HCT116 (cell line): ENCODE measurements around the gene MAJIN. TPM values are rescaled to one million over a fixed set of nuclear protein-coding genes. Genes with fewer than 3 reads are reported as not detected.
"Not testable (repeated sequence)": the region's sequence is repeated elsewhere in the genome, so short reads cannot be mapped to it uniquely, and the experiment has no call there.

Experiments used
- ATAC-seq: fragments of 200-7000 bp; cut with Tn5 transposase; 2 replicates; pipeline ENCODE4 v1.9.1; 2020; ENCODE audit warnings: mild to moderate bottlenecking, moderate library complexity
- BruUV-seq: library from RNA; stranded (reverse); fragments of 400-500 nt; replicated peaks from 2 replicates; lab custom pipeline; 2021; lab: Mats Ljungman, UMichigan
- CTCF ChIA-PET: fragments of 300-600 bp; sonication (Branson Sonifier 250); formaldehyde crosslinking; loops from one replicate; lab custom pipeline; 2021; ENCODE audit warnings: antibody characterized with exemption; lab: Charles Lee
- POLR2A ChIA-PET: fragments of 300-600, 350-600 bp; sonication (Branson Sonifier 250); formaldehyde crosslinking; loops from one replicate; lab custom pipeline; 2021; ENCODE audit warnings: antibody characterized with exemption; lab: Charles Lee
- RAD21 ChIA-PET, 2 experiments: fragments of 300-600 bp; sonication (Branson Sonifier 250); formaldehyde crosslinking; loops; one replicate each; lab custom pipeline; 2023; ENCODE audit warnings: low total read pairs in 2 of 2; ENCODE audit not compliant: uncharacterized antibody in 2 of 2, unreplicated experiment in 2 of 2, low non-redundant PET in 1 of 2; lab: Charles Lee
- DNase-seq: peaks from one replicate; pipeline ENCODE4 v3.0.0-alpha.2; 2010; ENCODE audit warnings: low read depth, low spot score
- H2AFZ ChIP-seq: fragments of 200-600 bp; shearing (Covaris generic), sonication (generic); 2 replicates; pipeline ENCODE4 v1.6.1; 2017; ENCODE audit warnings: low read depth, mixed run types, mixed read lengths, antibody characterized with exemption, low read length; ENCODE audit not compliant: poor library complexity, severe bottlenecking
- H3K27ac ChIP-seq: 2 replicates; pipeline ENCODE4 v1.5.1; 2012; ENCODE audit warnings: low read depth, low read length
- H3K27me3 ChIP-seq: fragments of 200-600 bp; sonication (generic); 2 replicates; pipeline ENCODE4 v1.6.1; 2016; ENCODE audit warnings: mixed run types, low read length, mixed read lengths; ENCODE audit not compliant: insufficient read depth
- H3K36me3 ChIP-seq, 2 experiments: fragments of 200-500 bp in 1 of 2; fragments of 200-600 bp in 1 of 2; sonication (Bioruptor generic) in 1 of 2; sonication (generic) in 1 of 2; 2 replicates each; pipeline versions ENCODE4 v1.5.1 to v1.6.1; 2014 to 2016; ENCODE audit warnings: low read length in 2 of 2, inconsistent platforms in 1 of 2, mixed read lengths in 1 of 2, mixed run types in 1 of 2; ENCODE audit not compliant: insufficient read depth in 2 of 2, control insufficient read depth in 1 of 2
- H3K4me1 ChIP-seq, 2 experiments: fragments of 200-600 bp in 1 of 2; sonication (generic) in 1 of 2; 2 replicates each; pipeline versions ENCODE4 v1.5.1 to v1.6.1; 2012 to 2017; ENCODE audit warnings: low read length in 2 of 2, inconsistent platforms in 1 of 2, mild to moderate bottlenecking in 1 of 2, mixed read lengths in 1 of 2, mixed run types in 1 of 2, moderate library complexity in 1 of 2; ENCODE audit not compliant: insufficient read depth in 2 of 2, control insufficient read depth in 1 of 2
- H3K4me2 ChIP-seq: fragments of 200-600 bp; sonication (generic); 2 replicates; pipeline ENCODE4 v1.6.1; 2017; ENCODE audit warnings: mixed run types, low read length, mixed read lengths
- H3K4me3 ChIP-seq, 2 experiments: fragments of 200-600 bp in 1 of 2; sonication (generic) in 1 of 2; replicated peaks in 1 of 2; 2 replicates each; pipeline ENCODE4 v1.5.1; 2011 to 2016; ENCODE audit warnings: low read length in 2 of 2, control low read depth in 1 of 2, low read depth in 1 of 2, mild to moderate bottlenecking in 1 of 2, mixed read lengths in 1 of 2, mixed run types in 1 of 2
- H3K79me2 ChIP-seq: fragments of 200-600 bp; sonication (generic); 2 replicates; pipeline ENCODE4 v1.6.1; 2017; ENCODE audit warnings: mild to moderate bottlenecking, mixed run types, low read length, moderate library complexity, mixed read lengths; ENCODE audit not compliant: insufficient read depth
- H3K9ac ChIP-seq: fragments of 200-600 bp; sonication (generic); 2 replicates; pipeline ENCODE4 v1.6.1; 2016; ENCODE audit warnings: low read length, mixed read lengths
- H3K9me2 ChIP-seq: fragments of 200-600 bp; sonication (generic), shearing (Covaris generic); 2 replicates; pipeline ENCODE4 v1.6.1; 2017; ENCODE audit warnings: mixed run types, mild to moderate bottlenecking, moderate library complexity; ENCODE audit not compliant: insufficient read depth
- H3K9me3 ChIP-seq, 2 experiments: fragments of 200-500 bp in 1 of 2; fragments of 200-600 bp in 1 of 2; sonication (Bioruptor generic) in 1 of 2; sonication (generic) in 1 of 2; 2 replicates each; pipeline ENCODE4 v1.6.1; 2014 to 2017; ENCODE audit warnings: low read length in 2 of 2, mixed read lengths in 2 of 2, inconsistent platforms in 1 of 2, low read depth in 1 of 2, mild to moderate bottlenecking in 1 of 2, mixed run types in 1 of 2, moderate library complexity in 1 of 2; ENCODE audit not compliant: control insufficient read depth in 1 of 2, insufficient read depth in 1 of 2
- H4K20me1 ChIP-seq: fragments of 200-600 bp; sonication (generic), shearing (Covaris generic); 2 replicates; pipeline ENCODE4 v1.6.1; 2017; ENCODE audit warnings: mixed run types, mild to moderate bottlenecking, moderate library complexity; ENCODE audit not compliant: insufficient read depth
- RAD21 ChIP-seq: IDR thresholded peaks from 2 replicates; pipeline ENCODE4 v1.6.1; 2012; ENCODE audit warnings: low read depth, mild to moderate bottlenecking
- SRF ChIP-seq: IDR thresholded peaks from 2 replicates; pipeline ENCODE4 v1.6.1; 2012; ENCODE audit warnings: low read depth
- TCF7L2 ChIP-seq: IDR thresholded peaks from 2 replicates; pipeline ENCODE4 v1.7.0; 2011; ENCODE audit warnings: borderline replicate concordance, inconsistent platforms; ENCODE audit not compliant: insufficient read depth, insufficient read length; ENCODE audit errors: extremely low read depth
- intact Hi-C: fragments of 100-400 bp; cut with micrococcal nuclease; formaldehyde crosslinking; loops from 2 replicates; pipeline ENCODE4 v1.10.0; 2022
- total RNA-seq: library from RNA; stranded (reverse); gene quantifications from one replicate; pipeline ENCODE4 v1.2.1, GENCODE V29; 2021; ENCODE audit not compliant: unreplicated experiment

The MAJIN gene
- total RNA-seq, 1 experiment from 2014 or later, result not detected

DNA sequence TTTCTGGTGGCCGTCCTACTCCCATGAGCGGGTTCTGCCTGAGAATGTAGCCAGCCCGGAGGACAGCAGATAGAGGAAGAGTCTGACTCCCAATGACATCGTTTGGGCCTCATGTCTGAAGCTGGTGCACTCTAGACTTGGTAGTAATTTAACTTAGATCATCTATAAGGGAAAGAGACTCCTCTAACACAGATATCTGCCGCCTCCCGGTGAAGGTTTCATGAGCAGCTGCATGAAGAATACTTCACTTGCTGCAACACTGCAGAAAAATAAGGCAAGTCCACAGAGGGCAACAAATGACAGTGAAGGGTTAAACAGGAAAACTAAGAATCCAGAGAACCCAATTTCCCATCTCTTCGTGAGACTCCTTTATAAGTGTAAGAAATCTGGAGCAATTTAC is 36.1 kb upstream of the MAJIN start:
- CTCF ChIA-PET, result no interaction called here

DNA sequence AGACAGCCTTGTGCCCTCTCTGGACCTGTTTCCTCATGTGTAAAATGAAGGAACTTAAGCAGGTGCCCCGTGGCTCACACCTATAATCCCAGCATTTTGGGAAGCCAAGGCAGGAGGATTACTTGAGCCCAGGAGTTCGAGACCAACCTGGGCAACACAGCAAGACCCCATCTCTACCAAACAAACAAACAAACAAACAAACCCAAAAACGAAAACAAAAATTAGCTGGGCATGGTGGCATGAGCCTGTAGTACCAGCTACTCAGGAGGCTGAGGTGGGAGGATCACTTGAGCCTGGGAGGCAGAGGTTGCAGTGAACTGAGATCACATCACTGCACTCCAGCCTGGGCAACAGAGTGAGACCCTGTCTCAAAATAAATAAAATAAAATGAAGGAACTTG is 32.1 kb upstream of the MAJIN start:
- CTCF ChIA-PET, H3K27me3 ChIP-seq, BruUV-seq, RAD21 ChIA-PET, H4K20me1 ChIP-seq, H3K79me2 ChIP-seq, ATAC-seq, H3K4me3 ChIP-seq, H3K9me2 ChIP-seq, H3K27ac ChIP-seq, H3K4me2 ChIP-seq, H3K9ac ChIP-seq, intact Hi-C loops, H3K36me3 ChIP-seq, POLR2A ChIA-PET, H3K9me3 ChIP-seq, H2AFZ ChIP-seq, DNase-seq: not testable (repeated sequence)
- H3K4me1 ChIP-seq, result peaks cover 11 to 38% of the 10 kb centered on the region in 2 experiments

More for the DNA sequence above, 36.1 kb upstream of the MAJIN start:
- ChIA-PET RAD21 (no interaction called here), POLR2A (interaction anchor here (1.2 kb wide), 1 partner anchor 84 kb away, joined by 4 read pairs; the partner anchor contains the start of gene PPP2R5B)
- BruUV-seq, result no TSS peak
- Histone ChIP-seq H3K36me3 (no peaks in the 10 kb centered on the region), H3K4me1 (peaks cover 12 to 30% of the 10 kb centered on the region in 2 experiments), H3K27ac (peak overlapping the region; percentile 56), H3K79me2 (no peaks in the 10 kb centered on the region), H4K20me1 (no peaks in the 10 kb centered on the region), H3K9me2 (no peaks in the 10 kb centered on the region), H3K27me3 (no peaks in the 10 kb centered on the region), H3K9me3 (no peaks in the 10 kb centered on the region), H2AFZ (no peak overlapping the region), H3K4me2 (peak overlapping the region; percentile 65), H3K4me3 (no peak overlapping the region), H3K9ac (peak overlapping the region; percentile 51)
- intact Hi-C loops, result no loop called here
- TF ChIP-seq TCF7L2, result no peak
- peak; percentile 38; the same call in 1 of the 2 replicates for TF ChIP-seq RAD21
- TF ChIP-seq SRF, result no peak
- ATAC-seq, result no peak
- no peak for DNase-seq
